CD14-positive monocyte (primary cell): ENCODE results near the gene AGAP1. TPM values are rescaled to one million over a fixed set of nuclear protein-coding genes. Genes with fewer than 3 reads are reported as not detected.

Experiments
- DNase-seq, 3 donors: peaks; one replicate each; pipeline ENCODE4 v3.0.0-alpha.2; 2011 to 2022
- H2AFZ ChIP-seq: 2 replicates; pipeline ENCODE4 v1.6.0; 2012; ENCODE audit warnings: mild to moderate bottlenecking, low read depth, low read length, inconsistent platforms; ENCODE audit not compliant: insufficient read depth, poor library complexity, severe bottlenecking
- H3K27ac ChIP-seq, 2 donors: 1 replicate in 1 of 2; 2 replicates in 1 of 2; pipeline ENCODE4 v1.5.1; 2012 to 2013; ENCODE audit warnings: low read length in 2 of 2, control low read depth in 1 of 2, inconsistent platforms in 1 of 2, low read depth in 1 of 2, mild to moderate bottlenecking in 1 of 2
- H3K27me3 ChIP-seq, 2 donors: one replicate each; pipeline versions ENCODE4 v1.6.0 to v1.6.1; 2011 to 2013; ENCODE audit warnings: low read length in 2 of 2; ENCODE audit not compliant: control insufficient read depth in 2 of 2, insufficient read depth in 2 of 2
- H3K36me3 ChIP-seq, 2 donors: replicated peaks in 1 of 2; 1 replicate in 1 of 2; 2 replicates in 1 of 2; pipeline versions ENCODE4 v1.5.1 to v1.6.1; 2012 to 2013; ENCODE audit warnings: low read length in 2 of 2, control low read depth in 1 of 2, inconsistent platforms in 1 of 2, mild to moderate bottlenecking in 1 of 2; ENCODE audit not compliant: insufficient read depth in 2 of 2, control insufficient read depth in 1 of 2
- H3K4me1 ChIP-seq, 2 donors: 1 replicate in 1 of 2; 2 replicates in 1 of 2; pipeline versions ENCODE4 v1.5.1 to v1.6.1; 2012 to 2013; ENCODE audit warnings: low read length in 2 of 2, control low read depth in 1 of 2, inconsistent platforms in 1 of 2, mild to moderate bottlenecking in 1 of 2, moderate library complexity in 1 of 2; ENCODE audit not compliant: insufficient read depth in 2 of 2, control insufficient read depth in 1 of 2
- H3K4me2 ChIP-seq: replicated peaks from 2 replicates; pipeline ENCODE3; 2012; ENCODE audit warnings: low read length, moderate library complexity, mild to moderate bottlenecking; ENCODE audit not compliant: poor library complexity, severe bottlenecking; ENCODE audit errors: extremely low read depth
- H3K4me3 ChIP-seq, 3 experiments: fragments of 200-600 bp in 1 of 3; sonication (generic) in 1 of 3; replicated peaks in 1 of 3; 1 replicate in 2 of 3; 2 replicates in 1 of 3; pipeline ENCODE4 v1.5.1; 2011 to 2013; ENCODE audit warnings: low read length in 3 of 3, mild to moderate bottlenecking in 3 of 3, control low read depth in 2 of 3, low read depth in 2 of 3, inconsistent platforms in 1 of 3, moderate library complexity in 1 of 3
- H3K79me2 ChIP-seq: 2 replicates; pipeline ENCODE4 v1.6.0; 2012; ENCODE audit warnings: mild to moderate bottlenecking, control low read depth, inconsistent platforms, low read length, moderate library complexity; ENCODE audit not compliant: insufficient read depth
- H3K9ac ChIP-seq: 2 replicates; pipeline ENCODE4 v1.6.0; 2017; ENCODE audit warnings: low read length, mild to moderate bottlenecking; ENCODE audit not compliant: insufficient read depth, poor library complexity, severe bottlenecking
- H3K9me3 ChIP-seq, 2 donors: replicated peaks in 1 of 2; 1 replicate in 1 of 2; 2 replicates in 1 of 2; pipeline versions ENCODE4 v1.5.1 to v1.6.1; 2012 to 2013; ENCODE audit warnings: low read length in 2 of 2, control low read depth in 1 of 2; ENCODE audit not compliant: control insufficient read depth in 1 of 2, insufficient read depth in 1 of 2
- H4K20me1 ChIP-seq: 2 replicates; pipeline ENCODE4 v1.6.0; 2012; ENCODE audit warnings: mild to moderate bottlenecking, low read length, control low read depth, moderate library complexity; ENCODE audit not compliant: insufficient read depth
- H3K27ac Mint-ChIP-seq, 7 donors: one replicate each; pipeline ENCODE4 v1.8.0; 2020; ENCODE audit warnings: mild to moderate bottlenecking in 7 of 7, mixed read lengths in 7 of 7, moderate library complexity in 6 of 7, inconsistent platforms in 2 of 7
- H3K27me3 Mint-ChIP-seq, 3 donors: one replicate each; pipeline ENCODE4 v1.8.0; 2021 to 2022; ENCODE audit warnings: low read depth in 3 of 3, mild to moderate bottlenecking in 3 of 3, mixed read lengths in 3 of 3, moderate library complexity in 3 of 3, inconsistent platforms in 1 of 3
- H3K36me3 Mint-ChIP-seq, 2 donors: one replicate each; pipeline ENCODE4 v1.8.0; 2020; ENCODE audit warnings: mixed read lengths in 2 of 2, inconsistent platforms in 1 of 2, mild to moderate bottlenecking in 1 of 2
- H3K4me1 Mint-ChIP-seq: one replicate; pipeline ENCODE4 v1.8.0; 2020; ENCODE audit warnings: mild to moderate bottlenecking, mixed read lengths
- H3K4me3 Mint-ChIP-seq, 2 donors: one replicate each; pipeline ENCODE4 v1.8.0; 2020; ENCODE audit warnings: mild to moderate bottlenecking in 2 of 2, mixed read lengths in 2 of 2, moderate library complexity in 1 of 2
- H3K9me3 Mint-ChIP-seq, 7 donors: one replicate each; pipeline ENCODE4 v1.8.0; 2020 to 2022; ENCODE audit warnings: mixed read lengths in 7 of 7, mild to moderate bottlenecking in 6 of 7, moderate library complexity in 6 of 7, inconsistent platforms in 2 of 7
- WGBS: methylation state at CpG from one replicate; pipeline ENCODE4 v1.1.5; 2013; ENCODE audit warnings: missing lambda C conversion rate; ENCODE audit not compliant: insufficient coverage; 5-methylcytosine and 5-hydroxymethylcytosine counted together
- intact Hi-C, 2 donors: fragments of 100-400 bp; cut with micrococcal nuclease; formaldehyde crosslinking; loops; one replicate each; pipeline versions ENCODE4 v1.15.0 to v1.15.1; 2023
- polyA plus RNA-seq, 3 donors: library from polyadenylated mRNA; depleted of rRNA in 1 of 3; unstranded in 2 of 3; stranded (reverse) in 1 of 3; fragments of 300-500 nt in 2 of 3; fragments of >200 nt in 1 of 3; fragmentation: Illumina TruSeq in 2 of 3; gene quantifications; 1 replicate in 2 of 3; 2 replicates in 1 of 3; pipeline ENCODE4 v1.2.3, GENCODE V29; 2012 to 2021
- TF ChIP-seq, protein P1 (sequence below): fragments of 200-600 bp; IDR thresholded peaks from one replicate; pipeline ENCODE4 v1.8.0; 2022; ENCODE audit warnings: antibody characterized with exemption, mild to moderate bottlenecking

The AGAP1 gene
- polyA plus RNA-seq, 3 donors, result 0.12 TPM; not detected in 2

DNA sequence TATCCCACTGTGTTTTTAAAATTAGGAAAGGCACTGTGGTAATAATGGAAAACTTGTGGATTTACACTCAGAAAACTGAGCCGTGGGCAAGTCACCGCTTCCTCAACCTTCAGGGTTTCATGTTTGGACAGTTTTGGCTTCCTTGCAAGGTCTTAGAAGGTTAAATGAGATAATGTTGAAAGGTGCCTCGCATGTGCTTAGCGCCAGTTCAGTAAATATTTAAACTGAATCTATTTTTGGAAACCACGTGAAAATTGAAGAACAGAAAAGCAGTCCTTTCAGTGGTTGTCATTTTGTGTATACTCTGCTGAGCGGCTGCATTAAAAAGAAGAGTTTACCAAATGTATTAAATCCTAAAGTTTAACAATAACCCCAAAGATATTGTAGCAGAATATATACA lies 15.2 kb upstream of the AGAP1 start:
- no peaks in the 10 kb centered on the region for H3K4me1 ChIP-seq
- peaks cover 3 to 21% (median 7%) of the 10 kb centered on the region in 7 donors for H3K9me3 Mint-ChIP-seq
- peaks cover 1 to 16% (median 5%) of the 10 kb centered on the region in 3 donors for H3K27me3 Mint-ChIP-seq
- no peak overlapping the region for H3K4me3 Mint-ChIP-seq
- H4K20me1 ChIP-seq, result no peaks in the 10 kb centered on the region
- H3K4me2 ChIP-seq, result no peak overlapping the region
- H3K27ac ChIP-seq, result no peak overlapping the region
- no peaks in the 10 kb centered on the region for H3K79me2 ChIP-seq
- intact Hi-C loops, result no loop called here
- H3K36me3 Mint-ChIP-seq, result no peaks in the 10 kb centered on the region
- no peak overlapping the region for H3K9ac ChIP-seq
- H2AFZ ChIP-seq, result no peak overlapping the region
- peaks cover 0 to 4% of the 10 kb centered on the region in 2 donors for H3K9me3 ChIP-seq
- no peak for DNase-seq
- no peak overlapping the region for H3K27ac Mint-ChIP-seq
- no peaks in the 10 kb centered on the region for H3K4me1 Mint-ChIP-seq
- TF ChIP-seq, protein P1, sequence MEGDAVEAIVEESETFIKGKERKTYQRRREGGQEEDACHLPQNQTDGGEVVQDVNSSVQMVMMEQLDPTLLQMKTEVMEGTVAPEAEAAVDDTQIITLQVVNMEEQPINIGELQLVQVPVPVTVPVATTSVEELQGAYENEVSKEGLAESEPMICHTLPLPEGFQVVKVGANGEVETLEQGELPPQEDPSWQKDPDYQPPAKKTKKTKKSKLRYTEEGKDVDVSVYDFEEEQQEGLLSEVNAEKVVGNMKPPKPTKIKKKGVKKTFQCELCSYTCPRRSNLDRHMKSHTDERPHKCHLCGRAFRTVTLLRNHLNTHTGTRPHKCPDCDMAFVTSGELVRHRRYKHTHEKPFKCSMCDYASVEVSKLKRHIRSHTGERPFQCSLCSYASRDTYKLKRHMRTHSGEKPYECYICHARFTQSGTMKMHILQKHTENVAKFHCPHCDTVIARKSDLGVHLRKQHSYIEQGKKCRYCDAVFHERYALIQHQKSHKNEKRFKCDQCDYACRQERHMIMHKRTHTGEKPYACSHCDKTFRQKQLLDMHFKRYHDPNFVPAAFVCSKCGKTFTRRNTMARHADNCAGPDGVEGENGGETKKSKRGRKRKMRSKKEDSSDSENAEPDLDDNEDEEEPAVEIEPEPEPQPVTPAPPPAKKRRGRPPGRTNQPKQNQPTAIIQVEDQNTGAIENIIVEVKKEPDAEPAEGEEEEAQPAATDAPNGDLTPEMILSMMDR, result no peak
- H3K27me3 ChIP-seq, result no peaks in the 10 kb centered on the region
- H3K4me3 ChIP-seq, result no peak overlapping the region
- 80% methylated on average over 1 of the region's 6 CpGs for WGBS
- no peaks in the 10 kb centered on the region for H3K36me3 ChIP-seq

DNA sequence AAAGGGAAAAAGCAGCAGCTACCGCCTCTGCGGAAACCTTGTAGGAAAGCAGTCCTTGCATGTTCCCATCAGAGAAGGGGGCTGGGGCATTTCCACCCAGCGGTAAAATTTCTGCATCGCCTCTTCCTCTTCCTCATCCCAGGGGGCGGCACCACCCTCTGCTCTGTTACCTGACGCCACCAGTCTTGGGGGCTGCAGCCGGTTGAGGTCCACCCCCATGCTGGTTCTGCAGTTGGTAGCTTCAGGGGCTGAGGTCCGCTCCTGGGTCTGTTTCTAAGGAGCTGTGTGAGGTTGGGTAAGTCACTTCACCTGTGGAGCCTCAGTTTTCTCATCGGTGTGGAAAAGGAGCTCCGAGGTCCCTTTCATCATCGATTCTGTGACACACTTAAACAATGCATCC lies 14.2 kb upstream of the AGAP1 start:
- Histone ChIP-seq H3K27ac (no peak overlapping the region), H3K79me2 (no peaks in the 10 kb centered on the region), H3K36me3 (no peaks in the 10 kb centered on the region), H3K4me3 (no peak overlapping the region), H4K20me1 (no peaks in the 10 kb centered on the region), H3K27me3 (no peaks in the 10 kb centered on the region), H3K4me2 (no peak overlapping the region), H3K4me1 (no peaks in the 10 kb centered on the region), H3K9ac (no peak overlapping the region), H3K9me3 (peaks cover 0 to 4% of the 10 kb centered on the region in 2 donors), H2AFZ (no peak overlapping the region)
- TF ChIP-seq, protein P1, result no peak
- Mint-ChIP-seq H3K36me3 (no peaks in the 10 kb centered on the region), H3K4me1 (no peaks in the 10 kb centered on the region), H3K9me3 (peaks cover 2 to 16% (median 3%) of the 10 kb centered on the region in 7 donors), H3K27me3 (peaks cover 1 to 20% (median 7%) of the 10 kb centered on the region in 3 donors), H3K4me3 (no peak overlapping the region), H3K27ac (no peak overlapping the region)
- DNase-seq, result no peak
- intact Hi-C loops, result no loop called here
- 81% methylated on average over 4 of the region's 11 CpGs for WGBS
